GM19397 (cell line): ENCODE data around the gene GDAP2.
"Not testable (repeated sequence)": the region's sequence is repeated elsewhere in the genome, so short reads cannot be mapped to it uniquely, and the experiment has no call there.

ENCODE experiments used
- ATAC-seq: cut with Tn5 transposase; IDR thresholded peaks from one replicate; pipeline ENCODE4 v1.9.1; 2021; ENCODE audit warnings: mild to moderate bottlenecking, moderate library complexity; ENCODE audit not compliant: unreplicated experiment

GDAP2 gene

GRCh38 chr1:117902944-117903343 lies 26.5 kb downstream of the GDAP2 start:
- ATAC-seq, result no peak

GRCh38 chr1:117899801-117900200 lies 29.6 kb downstream of the GDAP2 start:
- ATAC-seq, result no peak

GRCh38 chr1:117897551-117897950 lies 31.9 kb downstream of the GDAP2 start:
- ATAC-seq, result no peak

GRCh38 chr1:117895482-117896114 lies 33.8 kb downstream of the GDAP2 start:
- no peak for ATAC-seq

GRCh38 chr1:117894078-117894477 lies 35.3 kb downstream of the GDAP2 start:
- no peak for ATAC-seq

GRCh38 chr1:117892512-117892911 lies 36.9 kb downstream of the GDAP2 start:
- ATAC-seq, result no peak

GRCh38 chr1:117890452-117890851 lies 39.0 kb downstream of the GDAP2 start:
- no peak for ATAC-seq

- no peak for ATAC-seq
Measured at GRCh38 chr1:117886101-117886795, 43.2 kb downstream of the GDAP2 start.

GRCh38 chr1:117883616-117884015 lies 45.8 kb downstream of the GDAP2 start:
- no peak for ATAC-seq

GRCh38 chr1:117879284-117879683 lies 50.1 kb downstream of the GDAP2 start:
- no peak for ATAC-seq

- no peak for ATAC-seq
Measured at GRCh38 chr1:117877823-117878222, 51.6 kb downstream of the GDAP2 start.

GRCh38 chr1:117871013-117871412 lies 58.4 kb downstream of the GDAP2 start:
- no peak for ATAC-seq

GRCh38 chr1:117861694-117862093 lies 67.7 kb downstream of the GDAP2 start:
- no peak for ATAC-seq

GRCh38 chr1:117860896-117861610 lies 68.4 kb downstream of the GDAP2 start:
- no peak for ATAC-seq

- ATAC-seq, result no peak
Measured at GRCh38 chr1:117859901-117860300, 69.5 kb downstream of the GDAP2 start.

GRCh38 chr1:117857418-117857817 lies 72.0 kb downstream of the GDAP2 start:
- ATAC-seq, result no peak

GRCh38 chr1:117852853-117853553 lies 76.4 kb downstream of the GDAP2 start:
- ATAC-seq, result no peak

- no peak for ATAC-seq
Measured at GRCh38 chr1:117851687-117852086, 77.7 kb downstream of the GDAP2 start.

GRCh38 chr1:117846674-117847425 lies 82.6 kb downstream of the GDAP2 start:
- no peak for ATAC-seq

- ATAC-seq, result not testable (repeated sequence)
Measured at GRCh38 chr1:117844478-117844877, 84.9 kb downstream of the GDAP2 start.

- no peak for ATAC-seq
Measured at GRCh38 chr1:117843791-117844190, 85.6 kb downstream of the GDAP2 start.
